H9 (cell line): ENCODE results near the gene KCNN3. TPM values are rescaled to one million over a fixed set of nuclear protein-coding genes. Genes with fewer than 3 reads are reported as not detected.

ENCODE experiments used
- DNase-seq: peaks from one replicate; pipeline ENCODE4 v3.0.0-alpha.2; 2017
- H2AFZ ChIP-seq: one replicate; pipeline ENCODE4 v1.6.1; 2013; ENCODE audit warnings: mild to moderate bottlenecking, low read length, control low read depth, moderate library complexity
- H2AK5ac ChIP-seq: 2 replicates; pipeline ENCODE4 v1.6.1; 2013; ENCODE audit warnings: low read length, control low read depth, mixed read lengths; ENCODE audit not compliant: insufficient read length
- H2BK120ac ChIP-seq: one replicate; pipeline ENCODE4 v1.6.1; 2013; ENCODE audit warnings: low read depth, mild to moderate bottlenecking, low read length, control low read depth, inconsistent platforms; ENCODE audit not compliant: poor library complexity, severe bottlenecking
- H2BK12ac ChIP-seq: 2 replicates; pipeline ENCODE4 v1.6.1; 2013; ENCODE audit warnings: low read length, control low read depth, mixed read lengths, low read depth; ENCODE audit not compliant: insufficient read length
- H2BK15ac ChIP-seq: 2 replicates; pipeline ENCODE4 v1.6.1; 2013; ENCODE audit warnings: low read depth, low read length, control low read depth
- H2BK20ac ChIP-seq: one replicate; pipeline ENCODE4 v1.6.1; 2013; ENCODE audit warnings: low read depth, mild to moderate bottlenecking, low read length, control low read depth, inconsistent platforms; ENCODE audit not compliant: poor library complexity, severe bottlenecking
- H2BK5ac ChIP-seq: 2 replicates; pipeline ENCODE4 v1.6.1; 2013; ENCODE audit warnings: low read length, control low read depth, mixed read lengths; ENCODE audit not compliant: insufficient read length
- H3K14ac ChIP-seq: 2 replicates; pipeline ENCODE4 v1.6.1; 2013; ENCODE audit warnings: low read length, control low read depth; ENCODE audit not compliant: insufficient read depth
- H3K18ac ChIP-seq: 2 replicates; pipeline ENCODE4 v1.6.1; 2013; ENCODE audit warnings: low read depth, mild to moderate bottlenecking, mixed read lengths, low read length, control low read depth; ENCODE audit not compliant: insufficient read length
- H3K23ac ChIP-seq: 2 replicates; pipeline ENCODE4 v1.6.1; 2013; ENCODE audit warnings: low read length, control low read depth, mixed read lengths, low read depth; ENCODE audit not compliant: insufficient read length
- H3K23me2 ChIP-seq: 2 replicates; pipeline ENCODE4 v1.6.1; 2013; ENCODE audit warnings: low read depth, mild to moderate bottlenecking, mixed read lengths, low read length, control low read depth; ENCODE audit not compliant: insufficient read length, poor library complexity, severe bottlenecking
- H3K27ac ChIP-seq: 2 replicates; pipeline ENCODE4 v1.5.1; 2013; ENCODE audit warnings: low read length, control low read depth, mixed read lengths, low read depth; ENCODE audit not compliant: insufficient read length
- H3K27me3 ChIP-seq: 2 replicates; pipeline ENCODE4 v1.6.1; 2013; ENCODE audit warnings: low read length, control low read depth, inconsistent platforms; ENCODE audit not compliant: insufficient read depth
- H3K4ac ChIP-seq: 2 replicates; pipeline ENCODE4 v1.6.1; 2013; ENCODE audit warnings: low read depth, mild to moderate bottlenecking, control low read depth, inconsistent platforms, low read length, moderate library complexity
- H3K4me1 ChIP-seq: 2 replicates; pipeline ENCODE4 v1.6.1; 2013; ENCODE audit warnings: low read length, control low read depth, inconsistent platforms; ENCODE audit not compliant: insufficient read depth
- H3K4me2 ChIP-seq: 2 replicates; pipeline ENCODE4 v1.6.1; 2013; ENCODE audit warnings: low read length, control low read depth, mixed read lengths; ENCODE audit not compliant: insufficient read length, insufficient read depth
- H3K56ac ChIP-seq: 2 replicates; pipeline ENCODE4 v1.6.1; 2013; ENCODE audit warnings: low read depth, mild to moderate bottlenecking, mixed read lengths, low read length, control low read depth; ENCODE audit not compliant: insufficient read length
- H3K79me1 ChIP-seq: 2 replicates; pipeline ENCODE4 v1.6.1; 2013; ENCODE audit warnings: low read depth, mild to moderate bottlenecking, moderate library complexity, low read length, control low read depth, inconsistent platforms; ENCODE audit not compliant: insufficient read depth, poor library complexity, severe bottlenecking
- H3K79me2 ChIP-seq: 2 replicates; pipeline ENCODE4 v1.6.1; 2013; ENCODE audit warnings: low read length, control low read depth, inconsistent platforms; ENCODE audit not compliant: insufficient read depth
- H3K9ac ChIP-seq: 2 replicates; pipeline ENCODE4 v1.6.1; 2013; ENCODE audit warnings: low read length, control low read depth, mixed read lengths; ENCODE audit not compliant: insufficient read length; ENCODE audit errors: extremely low read depth
- H3K9me3 ChIP-seq: one replicate; pipeline ENCODE4 v1.6.1; 2013; ENCODE audit warnings: low read depth, low read length, inconsistent platforms; ENCODE audit not compliant: control insufficient read depth
- H3T11ph ChIP-seq: one replicate; pipeline ENCODE4 v1.6.1; 2013; ENCODE audit warnings: mild to moderate bottlenecking, low read length, control low read depth, inconsistent platforms
- H4K20me1 ChIP-seq: one replicate; pipeline ENCODE4 v1.6.1; 2013; ENCODE audit not compliant: control insufficient read depth, insufficient read length, insufficient read depth
- H4K5ac ChIP-seq: 2 replicates; pipeline ENCODE4 v1.6.1; 2013; ENCODE audit warnings: low read depth, mild to moderate bottlenecking, mixed read lengths, low read length, control low read depth; ENCODE audit not compliant: insufficient read length
- H4K8ac ChIP-seq: replicated peaks from 2 replicates; pipeline ENCODE4 v1.6.1; 2013; ENCODE audit warnings: low read length, control low read depth, mixed read lengths, low read depth; ENCODE audit not compliant: insufficient read length
- H4K91ac ChIP-seq: 2 replicates; pipeline ENCODE4 v1.6.1; 2013; ENCODE audit warnings: low read depth, mild to moderate bottlenecking, moderate library complexity, mixed read lengths, low read length, control low read depth; ENCODE audit not compliant: insufficient read length
- H3K27ac Mint-ChIP-seq, 3 experiments: 2 replicates in 2 of 3; 3 replicates in 1 of 3; pipeline ENCODE4 v1.8.0; 2020 to 2021; ENCODE audit warnings: mixed read lengths in 3 of 3, mild to moderate bottlenecking in 1 of 3, moderate library complexity in 1 of 3
- H3K27me3 Mint-ChIP-seq: 2 replicates; pipeline ENCODE4 v1.8.0; 2021; ENCODE audit warnings: low read depth, mild to moderate bottlenecking, moderate library complexity, mixed read lengths
- H3K36me3 Mint-ChIP-seq, 3 experiments: 2 replicates in 2 of 3; 3 replicates in 1 of 3; pipeline ENCODE4 v1.8.0; 2020 to 2021; ENCODE audit warnings: low read depth in 3 of 3, mixed read lengths in 3 of 3; ENCODE audit not compliant: insufficient read depth in 1 of 3
- H3K4me1 Mint-ChIP-seq, 2 experiments: 2 replicates each; pipeline ENCODE4 v1.8.0; 2020; ENCODE audit warnings: mixed read lengths in 2 of 2
- H3K4me3 Mint-ChIP-seq, 2 experiments: 2 replicates in 1 of 2; 3 replicates in 1 of 2; pipeline ENCODE4 v1.8.0; 2020 to 2021; ENCODE audit warnings: mild to moderate bottlenecking in 2 of 2, mixed read lengths in 2 of 2, moderate library complexity in 1 of 2
- H3K9me3 Mint-ChIP-seq, 2 experiments: 2 replicates in 1 of 2; 3 replicates in 1 of 2; pipeline ENCODE4 v1.8.0; 2020; ENCODE audit warnings: mild to moderate bottlenecking in 2 of 2, mixed read lengths in 2 of 2, moderate library complexity in 1 of 2
- WGBS: extraction: QIAGEN DNeasy Blood & Tissue Kit; methylation state at CpG from one replicate; pipeline ENCODE4 v1.1.7; 2013; ENCODE audit warnings: missing lambda C conversion rate, low lambda C conversion rate, mixed read lengths; ENCODE audit not compliant: insufficient read length; ENCODE audit errors: extremely low coverage; 5-methylcytosine and 5-hydroxymethylcytosine counted together
- total RNA-seq: library from RNA; stranded (reverse); gene quantifications from 2 replicates; pipeline ENCODE4 v1.2.1, GENCODE V29; 2021
- TF ChIP-seq, protein P1 (sequence below): fragments of 200-600 bp; sonication (generic); conservative IDR thresholded peaks from 3 replicates; pipeline ENCODE4 v1.8.0; 2021; ENCODE audit warnings: antibody characterized with exemption, mild to moderate bottlenecking

The KCNN3 gene
- total RNA-seq, 1 experiment from 2014 or later: 0.83 TPM

- H3K27ac ChIP-seq: no peak overlapping the region
- DNase-seq: peak; percentile 85
- no peak overlapping the region for H2BK12ac ChIP-seq
- H3K4me1 ChIP-seq: no peaks in the 10 kb centered on the region
- H3K4ac ChIP-seq: no peak overlapping the region
- TF ChIP-seq, protein P1, sequence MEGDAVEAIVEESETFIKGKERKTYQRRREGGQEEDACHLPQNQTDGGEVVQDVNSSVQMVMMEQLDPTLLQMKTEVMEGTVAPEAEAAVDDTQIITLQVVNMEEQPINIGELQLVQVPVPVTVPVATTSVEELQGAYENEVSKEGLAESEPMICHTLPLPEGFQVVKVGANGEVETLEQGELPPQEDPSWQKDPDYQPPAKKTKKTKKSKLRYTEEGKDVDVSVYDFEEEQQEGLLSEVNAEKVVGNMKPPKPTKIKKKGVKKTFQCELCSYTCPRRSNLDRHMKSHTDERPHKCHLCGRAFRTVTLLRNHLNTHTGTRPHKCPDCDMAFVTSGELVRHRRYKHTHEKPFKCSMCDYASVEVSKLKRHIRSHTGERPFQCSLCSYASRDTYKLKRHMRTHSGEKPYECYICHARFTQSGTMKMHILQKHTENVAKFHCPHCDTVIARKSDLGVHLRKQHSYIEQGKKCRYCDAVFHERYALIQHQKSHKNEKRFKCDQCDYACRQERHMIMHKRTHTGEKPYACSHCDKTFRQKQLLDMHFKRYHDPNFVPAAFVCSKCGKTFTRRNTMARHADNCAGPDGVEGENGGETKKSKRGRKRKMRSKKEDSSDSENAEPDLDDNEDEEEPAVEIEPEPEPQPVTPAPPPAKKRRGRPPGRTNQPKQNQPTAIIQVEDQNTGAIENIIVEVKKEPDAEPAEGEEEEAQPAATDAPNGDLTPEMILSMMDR: peak; percentile 88
- H3K14ac ChIP-seq: no peak overlapping the region
- H3T11ph ChIP-seq: no peak overlapping the region
- Mint-ChIP-seq H3K4me1 (peaks cover 20 to 25% of the 10 kb centered on the region in 2 experiments), H3K9me3 (peaks cover 0 to 5% of the 10 kb centered on the region in 2 experiments; a peak in 2 of 5 replicates), H3K27ac (no peak overlapping the region), H3K4me3 (no peak overlapping the region), H3K27me3 (no peaks in the 10 kb centered on the region; the same call in 1 of the 2 replicates), H3K36me3 (peaks cover 0 to 3% (median 0%) of the 10 kb centered on the region in 3 experiments; a peak in 2 of 7 replicates)
- no peaks in the 10 kb centered on the region for H3K23me2 ChIP-seq
- no peak overlapping the region for H4K5ac ChIP-seq
- no peak overlapping the region for H2AK5ac ChIP-seq
- H3K9ac ChIP-seq: no peak overlapping the region
- H3K18ac ChIP-seq: no peak overlapping the region
- H3K23ac ChIP-seq: no peak overlapping the region
- no peak overlapping the region for H4K8ac ChIP-seq
- H2AFZ ChIP-seq: no peak overlapping the region
- H3K79me1 ChIP-seq: no peaks in the 10 kb centered on the region
- no peaks in the 10 kb centered on the region for H3K9me3 ChIP-seq
- H2BK20ac ChIP-seq: no peak overlapping the region
- no peaks in the 10 kb centered on the region for H3K27me3 ChIP-seq
- no peak overlapping the region for H3K56ac ChIP-seq
- no peak overlapping the region for H2BK120ac ChIP-seq
- H4K20me1 ChIP-seq: no peaks in the 10 kb centered on the region
- H4K91ac ChIP-seq: no peak overlapping the region
- H3K4me2 ChIP-seq: no peak overlapping the region
- WGBS: no CpG with 5 or more reads among the region's 9 CpGs
- no peaks in the 10 kb centered on the region for H3K79me2 ChIP-seq
- no peak overlapping the region for H2BK15ac ChIP-seq
- H2BK5ac ChIP-seq: no peak overlapping the region
These were observed 200.4 kb downstream of the KCNN3 start for GRCh38 chr1:154669464-154670282.
